Central memory CD8-positive, alpha-beta T cell (primary cell): ENCODE measurements around the gene KPTN.
A peak's percentile ranks its signal among the peaks of the same experiment; 100 is the strongest.

Experiments
- ATAC-seq: fragments of 150-1000 bp; cut with Tn5 transposase; replicated peaks from 2 replicates; pipeline ENCODE4 v1.10.0; 2022; ENCODE audit warnings: mild to moderate bottlenecking, moderate FRiP score, moderate number of reproducible peaks; ENCODE audit not compliant: poor library complexity, severe bottlenecking; ENCODE audit errors: extremely low read depth
- DNase-seq, 2 donors: peaks; one replicate each; pipeline ENCODE4 v3.0.0; 2021; ENCODE audit warnings: low spot score in 2 of 2
- H3K27ac Mint-ChIP-seq: one replicate; pipeline ENCODE4 v1.8.0; 2022; ENCODE audit warnings: low read depth, mild to moderate bottlenecking, moderate library complexity, mixed read lengths
- H3K27me3 Mint-ChIP-seq: one replicate; pipeline ENCODE4 v1.8.0; 2022; ENCODE audit warnings: mixed read lengths
- H3K36me3 Mint-ChIP-seq: one replicate; pipeline ENCODE4 v1.8.0; 2022; ENCODE audit warnings: mild to moderate bottlenecking, moderate library complexity, mixed read lengths; ENCODE audit not compliant: insufficient read depth
- H3K4me1 Mint-ChIP-seq: one replicate; pipeline ENCODE4 v1.8.0; 2022; ENCODE audit warnings: mixed read lengths
- H3K4me3 Mint-ChIP-seq: one replicate; pipeline ENCODE4 v1.8.0; 2022; ENCODE audit warnings: mild to moderate bottlenecking, moderate library complexity, mixed read lengths
- H3K9me3 Mint-ChIP-seq: one replicate; pipeline ENCODE4 v1.8.0; 2022; ENCODE audit warnings: mixed read lengths

The KPTN gene

DNA sequence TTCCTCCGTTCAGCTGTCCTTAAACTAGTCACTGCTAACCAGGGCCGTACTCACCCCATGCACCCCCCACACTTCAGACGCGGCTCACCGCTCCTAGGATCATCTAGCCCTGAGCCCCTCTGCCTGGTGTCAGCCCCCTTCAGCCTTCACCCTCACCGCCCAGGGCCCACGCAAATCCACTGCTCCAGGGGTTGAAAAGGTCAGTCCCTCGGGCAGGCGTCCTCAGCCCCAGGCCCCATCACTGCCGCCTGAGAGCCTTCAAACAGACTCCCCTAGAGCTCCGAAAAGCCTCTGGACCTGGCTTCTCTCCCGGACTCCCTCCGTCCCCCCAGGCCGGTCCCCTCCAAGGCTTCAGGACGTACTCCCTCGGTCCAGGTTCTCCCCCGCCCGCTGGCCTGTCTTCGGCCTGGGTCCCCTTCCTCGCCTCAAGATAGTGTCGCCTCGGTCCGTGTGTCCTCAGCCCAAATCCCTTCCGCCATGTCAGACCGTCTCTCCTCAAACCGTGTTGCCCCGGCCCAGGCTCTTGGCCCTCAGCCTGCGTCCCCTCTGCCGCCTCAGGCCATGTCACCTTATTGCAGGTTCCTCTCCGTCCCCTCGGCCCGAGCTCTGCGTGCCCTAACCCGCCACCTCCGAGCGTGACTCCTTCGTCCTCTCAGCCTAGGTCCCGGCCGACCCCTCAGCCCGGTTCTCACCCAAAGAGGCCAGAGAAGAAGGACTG lies 30.3 kb upstream of the KPTN start:
- no peaks in the 10 kb centered on the region for H3K9me3 Mint-ChIP-seq
- DNase-seq (no peak), ATAC-seq (no peak)
- H3K27me3 Mint-ChIP-seq: no peaks in the 10 kb centered on the region
- H3K36me3 Mint-ChIP-seq: peaks cover 25% of the 10 kb centered on the region
- peak overlapping the region; percentile 99 for H3K4me3 Mint-ChIP-seq
- peaks cover 90% of the 10 kb centered on the region for H3K4me1 Mint-ChIP-seq
- peak overlapping the region; percentile 99 for H3K27ac Mint-ChIP-seq

GRCh38 chr19:47512948-47513319 lies 28.9 kb upstream of the KPTN start:
- ATAC-seq (no peak), DNase-seq (no peak)
- H3K4me3 Mint-ChIP-seq: peak overlapping the region; percentile 99
- H3K36me3 Mint-ChIP-seq: peaks cover 23% of the 10 kb centered on the region
- H3K27ac Mint-ChIP-seq: peak overlapping the region; percentile 99
- no peaks in the 10 kb centered on the region for H3K9me3 Mint-ChIP-seq
- no peaks in the 10 kb centered on the region for H3K27me3 Mint-ChIP-seq
- H3K4me1 Mint-ChIP-seq: peaks cover 81% of the 10 kb centered on the region

GRCh38 chr19:47512183-47512947 lies 28.3 kb upstream of the KPTN start:
- DNase-seq (no peak), ATAC-seq (no peak)
- Mint-ChIP-seq H3K4me3 (peak overlapping the region; percentile 99), H3K4me1 (peaks cover 78% of the 10 kb centered on the region), H3K9me3 (no peaks in the 10 kb centered on the region), H3K27me3 (no peaks in the 10 kb centered on the region), H3K36me3 (peaks cover 23% of the 10 kb centered on the region), H3K27ac (peak overlapping the region; percentile 99)

- Mint-ChIP-seq H3K4me1 (peaks cover 78% of the 10 kb centered on the region), H3K27me3 (no peaks in the 10 kb centered on the region), H3K27ac (peak overlapping the region; percentile 99), H3K9me3 (no peaks in the 10 kb centered on the region), H3K36me3 (peaks cover 25% of the 10 kb centered on the region), H3K4me3 (peak overlapping the region; percentile 99)
- ATAC-seq (no peak), DNase-seq (no peak)
Observed at GRCh38 chr19:47511681-47512080, 27.7 kb upstream of the KPTN start.

DNA sequence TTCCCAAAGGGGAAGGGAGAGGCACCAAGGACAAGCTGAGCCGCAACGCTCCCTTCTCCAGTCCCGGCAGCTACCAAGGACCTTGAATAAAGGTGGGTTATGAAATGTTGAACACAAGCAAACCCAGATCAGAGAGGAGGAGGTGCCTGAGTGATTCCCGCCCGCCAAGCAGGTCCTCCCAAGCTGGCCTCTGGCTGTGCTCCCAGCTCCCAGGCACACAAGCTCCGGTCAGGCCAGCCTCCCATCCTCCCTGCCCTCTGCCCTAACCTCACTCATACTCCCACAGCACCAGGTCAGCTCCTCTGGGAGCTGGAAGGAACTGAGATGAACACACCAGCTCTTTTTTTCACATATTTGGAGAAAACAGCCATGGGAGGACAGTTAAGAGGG lies 27.1 kb upstream of the KPTN start:
- Mint-ChIP-seq H3K4me1 (peaks cover 75% of the 10 kb centered on the region), H3K27me3 (no peaks in the 10 kb centered on the region), H3K27ac (no peak overlapping the region), H3K36me3 (peaks cover 29% of the 10 kb centered on the region), H3K9me3 (no peaks in the 10 kb centered on the region), H3K4me3 (no peak overlapping the region)
- no peak for ATAC-seq
- no peak for DNase-seq

DNA sequence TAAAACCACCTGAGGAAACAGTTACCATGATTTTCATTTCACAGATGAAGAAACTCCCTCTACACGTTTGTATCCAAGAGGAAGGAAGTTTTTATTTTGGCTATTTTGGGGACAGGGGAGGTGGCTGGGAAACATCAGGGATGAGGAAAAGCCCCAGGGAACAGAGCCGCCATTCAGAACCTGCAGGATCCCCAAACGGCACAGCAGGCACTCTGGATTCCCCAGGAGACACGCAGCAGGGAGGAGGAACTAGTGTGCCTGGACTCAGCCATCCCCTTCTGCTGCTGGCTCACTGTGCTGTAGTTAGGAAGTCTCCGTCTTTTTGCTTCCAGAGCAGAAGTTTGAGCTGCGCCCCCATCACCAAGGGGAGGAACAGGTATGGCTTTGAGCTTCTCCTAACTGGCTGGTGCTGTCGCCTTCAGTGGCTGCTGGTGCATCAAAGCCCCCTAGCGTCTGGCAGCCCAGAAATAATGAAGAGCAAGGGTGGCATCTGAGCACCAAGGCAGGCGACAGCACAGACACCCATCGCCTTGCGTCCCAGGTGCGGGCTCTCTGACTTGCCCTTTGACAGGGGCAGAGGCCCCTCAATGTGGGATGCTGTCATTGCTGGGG lies 26.6 kb upstream of the KPTN start:
- ATAC-seq (no peak), DNase-seq (no peak)
- Mint-ChIP-seq H3K27ac (peak overlapping the region; percentile 29), H3K9me3 (no peaks in the 10 kb centered on the region), H3K4me3 (no peak overlapping the region), H3K4me1 (peaks cover 70% of the 10 kb centered on the region), H3K36me3 (peaks cover 31% of the 10 kb centered on the region), H3K27me3 (no peaks in the 10 kb centered on the region)

DNA sequence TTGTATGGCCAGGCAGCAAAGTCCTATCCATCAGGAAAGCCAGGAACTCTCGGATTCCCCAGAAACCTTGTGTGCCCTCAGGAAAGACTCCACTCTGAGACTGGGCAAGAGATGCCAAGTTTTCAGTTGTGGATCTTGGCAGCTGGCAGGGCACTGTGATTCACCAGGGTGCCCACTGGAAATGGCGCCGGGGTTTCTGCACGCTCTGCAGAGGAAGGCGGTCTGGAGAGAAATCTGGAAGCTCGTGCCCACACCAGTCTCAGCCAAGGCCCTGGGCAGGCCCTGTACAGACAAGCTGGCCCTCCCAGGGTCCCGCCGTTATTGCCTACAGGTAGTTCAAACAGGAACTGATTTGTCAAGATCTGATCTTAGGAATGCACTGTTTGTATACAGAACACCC lies 26.0 kb upstream of the KPTN start:
- H3K4me3 Mint-ChIP-seq: no peak overlapping the region

DNA sequence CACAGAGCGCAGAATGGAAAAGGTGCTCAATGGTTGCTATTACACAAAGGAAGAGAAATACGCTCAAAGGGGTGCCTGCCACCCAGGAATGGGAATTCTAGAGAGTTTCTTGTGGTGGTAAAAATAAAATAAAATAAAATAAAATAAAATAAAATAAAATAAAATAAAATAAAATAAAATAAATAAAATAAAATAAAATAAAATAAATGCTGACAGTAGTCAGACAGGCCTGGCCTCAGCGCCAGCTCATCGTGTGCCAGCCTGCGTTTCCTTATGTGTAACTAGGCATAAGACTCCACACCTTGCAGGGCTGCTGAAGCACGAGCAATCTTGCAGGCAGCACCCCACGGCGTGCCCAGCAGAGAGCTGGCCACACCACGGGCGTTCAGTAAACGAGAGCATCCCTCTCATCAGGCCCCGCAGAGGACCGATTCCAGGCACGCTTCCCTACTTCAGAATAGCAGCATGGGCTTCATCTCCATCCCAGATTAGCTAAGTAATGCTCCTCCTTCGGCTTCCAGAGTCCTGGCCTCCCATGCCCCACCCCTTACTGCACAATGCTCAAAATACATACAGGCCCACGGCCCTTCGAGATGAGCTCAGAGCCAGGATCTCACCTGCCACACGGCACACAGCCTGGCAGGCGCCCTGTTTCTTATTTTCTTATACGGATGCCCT lies 25.3 kb upstream of the KPTN start:
- no peak for ATAC-seq
- H3K36me3 Mint-ChIP-seq: peaks cover 22% of the 10 kb centered on the region
- DNase-seq: no peak
- no peak overlapping the region for H3K4me3 Mint-ChIP-seq
- peaks cover 68% of the 10 kb centered on the region for H3K4me1 Mint-ChIP-seq
- H3K9me3 Mint-ChIP-seq: no peaks in the 10 kb centered on the region
- no peaks in the 10 kb centered on the region for H3K27me3 Mint-ChIP-seq
- H3K27ac Mint-ChIP-seq: no peak overlapping the region

More for the DNA sequence above, 26.0 kb upstream of the KPTN start:
- ATAC-seq (no peak), DNase-seq (no peak)
- peaks cover 27% of the 10 kb centered on the region for H3K36me3 Mint-ChIP-seq
- no peaks in the 10 kb centered on the region for H3K9me3 Mint-ChIP-seq
- peak overlapping the region; percentile 29 for H3K27ac Mint-ChIP-seq
- peaks cover 70% of the 10 kb centered on the region for H3K4me1 Mint-ChIP-seq
- H3K27me3 Mint-ChIP-seq: no peaks in the 10 kb centered on the region

- no peak for ATAC-seq
- no peak for DNase-seq
- no peak overlapping the region for H3K4me3 Mint-ChIP-seq
- no peak overlapping the region for H3K27ac Mint-ChIP-seq
- no peaks in the 10 kb centered on the region for H3K27me3 Mint-ChIP-seq
- peaks cover 62% of the 10 kb centered on the region for H3K4me1 Mint-ChIP-seq
- H3K36me3 Mint-ChIP-seq: peaks cover 22% of the 10 kb centered on the region
- H3K9me3 Mint-ChIP-seq: no peaks in the 10 kb centered on the region
Observed at GRCh38 chr19:47508721-47509120, 24.7 kb upstream of the KPTN start.

- Mint-ChIP-seq H3K36me3 (peaks cover 24% of the 10 kb centered on the region), H3K4me1 (peaks cover 62% of the 10 kb centered on the region), H3K27ac (peak overlapping the region; percentile 38), H3K9me3 (no peaks in the 10 kb centered on the region), H3K27me3 (no peaks in the 10 kb centered on the region), H3K4me3 (no peak overlapping the region)
- DNase-seq: no peak
- ATAC-seq: no peak
Observed at GRCh38 chr19:47507924-47508553, 24.0 kb upstream of the KPTN start.

GRCh38 chr19:47507012-47507411 lies 23.0 kb upstream of the KPTN start:
- ATAC-seq (no peak), DNase-seq (no peak)
- Mint-ChIP-seq H3K36me3 (peaks cover 20% of the 10 kb centered on the region), H3K4me1 (peaks cover 52% of the 10 kb centered on the region), H3K9me3 (no peaks in the 10 kb centered on the region), H3K4me3 (no peak overlapping the region), H3K27ac (peak overlapping the region; percentile 57), H3K27me3 (no peaks in the 10 kb centered on the region)

GRCh38 chr19:47506459-47506858 lies 22.4 kb upstream of the KPTN start:
- H3K27me3 Mint-ChIP-seq: no peaks in the 10 kb centered on the region
- DNase-seq: no peak
- H3K27ac Mint-ChIP-seq: no peak overlapping the region
- H3K9me3 Mint-ChIP-seq: no peaks in the 10 kb centered on the region
- H3K36me3 Mint-ChIP-seq: peaks cover 23% of the 10 kb centered on the region
- no peak overlapping the region for H3K4me3 Mint-ChIP-seq
- no peak for ATAC-seq
- peaks cover 51% of the 10 kb centered on the region for H3K4me1 Mint-ChIP-seq
